NCI-H345 treated with DMSO at 0.1 percent for 48 hours (cell line): ENCODE results near the gene MAGI1.

Experiments
- DNase-seq: peaks from one replicate; lab custom pipeline; 2025; ENCODE audit not compliant: unreplicated experiment; lab: John Stamatoyannopoulos, UW

The MAGI1 gene

GRCh38 chr3:65655061-65655460, 383.7 kb downstream of the MAGI1 start:
- no peak for DNase-seq

DNA sequence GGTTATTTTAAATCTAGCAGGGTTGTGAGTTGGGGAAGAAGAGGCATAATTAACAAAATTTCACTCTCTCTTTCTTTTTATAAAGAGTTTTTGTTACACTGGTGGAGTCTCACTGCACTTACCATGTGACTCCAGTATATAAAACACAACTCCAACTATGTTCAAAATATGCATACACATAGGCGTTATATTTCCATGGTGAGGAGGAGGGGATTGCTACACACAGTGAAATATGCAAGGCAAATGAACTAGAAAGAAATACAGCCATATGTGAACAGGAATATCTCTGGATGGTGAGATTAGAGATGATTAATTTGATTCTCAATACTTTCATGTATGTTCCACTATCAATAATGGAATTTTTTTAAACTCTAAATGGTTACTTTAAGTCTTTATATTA, 385.0 kb downstream of the MAGI1 start:
- DNase-seq = no peak

- DNase-seq = no peak
Observed at GRCh38 chr3:65650247-65650646, 388.5 kb downstream of the MAGI1 start.

DNA sequence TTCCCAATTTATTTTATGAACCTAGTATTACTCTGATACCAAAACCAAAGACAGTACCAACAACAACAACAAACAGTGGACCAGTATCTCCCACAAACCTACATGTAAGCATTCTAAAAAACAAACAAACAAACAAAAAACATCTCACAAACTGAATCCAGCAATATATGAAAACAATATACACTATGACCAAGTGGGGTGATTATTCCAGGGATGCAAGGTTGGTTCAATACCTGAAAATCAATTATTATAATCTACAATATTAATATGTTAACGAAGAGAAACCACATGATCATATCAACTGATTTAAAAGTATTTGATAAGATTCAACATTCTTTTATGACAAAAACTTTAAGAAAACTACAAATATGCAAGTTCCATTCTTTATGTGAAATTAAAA, 391.3 kb downstream of the MAGI1 start:
- no peak for DNase-seq

DNA sequence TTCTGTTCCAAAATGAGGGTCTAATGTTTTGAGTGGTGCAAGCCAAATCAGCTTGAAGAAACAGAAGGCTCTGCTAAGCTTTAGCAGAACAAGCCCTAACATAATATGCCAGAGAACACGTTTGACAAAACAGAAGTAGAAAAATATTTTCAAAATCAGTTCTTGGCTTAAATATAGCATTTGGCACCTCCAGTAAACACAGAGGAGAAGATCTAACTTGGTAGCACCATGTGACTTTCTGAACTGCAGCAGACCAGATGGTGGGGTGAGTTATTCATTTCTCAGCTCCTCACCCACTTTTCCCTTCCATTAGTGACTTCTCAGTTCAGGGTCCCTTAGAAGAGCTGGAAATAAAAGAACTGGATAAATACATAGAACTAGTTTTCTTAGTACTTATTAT, 395.8 kb downstream of the MAGI1 start:
- DNase-seq = no peak

- no peak for DNase-seq
Observed at GRCh38 chr3:65641777-65642176, 396.9 kb downstream of the MAGI1 start.

- DNase-seq = no peak
Observed at GRCh38 chr3:65641045-65641444, 397.7 kb downstream of the MAGI1 start.

- DNase-seq = no peak
Observed at GRCh38 chr3:65639444-65639843, 399.3 kb downstream of the MAGI1 start.

GRCh38 chr3:65638301-65638700, 400.4 kb downstream of the MAGI1 start:
- DNase-seq = no peak

GRCh38 chr3:65636326-65636725, 402.4 kb downstream of the MAGI1 start:
- DNase-seq = peak; percentile 2

DNA sequence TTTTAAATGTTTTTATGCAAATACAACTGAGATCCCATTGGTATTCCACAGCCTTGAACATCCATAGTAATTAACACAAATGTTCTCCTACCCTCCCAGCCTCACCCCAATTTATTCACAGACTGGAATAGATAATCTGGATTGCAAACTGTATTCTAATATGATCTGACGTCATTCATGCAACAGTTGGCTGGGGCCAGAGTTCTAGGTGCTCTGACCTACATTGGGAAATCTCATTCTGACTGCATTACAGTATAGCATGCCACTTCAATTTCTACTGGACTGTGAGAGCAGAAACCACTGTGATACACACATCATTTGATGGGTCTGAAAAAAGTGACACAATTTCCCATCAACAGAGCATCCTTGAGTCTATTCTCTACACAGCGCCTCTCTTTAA, 403.1 kb downstream of the MAGI1 start:
- DNase-seq = no peak

GRCh38 chr3:65633018-65633638, 405.6 kb downstream of the MAGI1 start:
- DNase-seq = peak; percentile 35

DNA sequence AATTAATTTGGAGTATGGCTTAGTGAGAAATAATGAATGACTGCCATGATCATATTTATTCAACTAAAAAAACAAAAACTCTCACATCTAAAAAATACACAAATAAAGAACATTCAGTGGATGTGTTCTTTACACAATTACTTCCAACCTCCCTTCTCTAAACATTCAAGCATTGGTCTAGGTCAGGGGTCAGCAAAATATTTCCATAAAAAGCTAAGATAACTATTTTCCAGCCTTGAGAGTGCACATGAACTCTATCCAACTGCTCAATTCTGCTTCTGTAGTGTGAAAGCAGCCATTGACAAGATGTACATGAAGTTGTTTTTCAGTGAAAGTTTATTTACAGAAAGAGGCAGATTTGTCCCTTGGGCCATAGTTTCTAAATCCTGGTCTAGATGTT, 406.3 kb downstream of the MAGI1 start:
- no peak for DNase-seq

GRCh38 chr3:65628978-65629377, 409.7 kb downstream of the MAGI1 start:
- no peak for DNase-seq

GRCh38 chr3:65627062-65627461, 411.7 kb downstream of the MAGI1 start:
- DNase-seq = no peak

DNA sequence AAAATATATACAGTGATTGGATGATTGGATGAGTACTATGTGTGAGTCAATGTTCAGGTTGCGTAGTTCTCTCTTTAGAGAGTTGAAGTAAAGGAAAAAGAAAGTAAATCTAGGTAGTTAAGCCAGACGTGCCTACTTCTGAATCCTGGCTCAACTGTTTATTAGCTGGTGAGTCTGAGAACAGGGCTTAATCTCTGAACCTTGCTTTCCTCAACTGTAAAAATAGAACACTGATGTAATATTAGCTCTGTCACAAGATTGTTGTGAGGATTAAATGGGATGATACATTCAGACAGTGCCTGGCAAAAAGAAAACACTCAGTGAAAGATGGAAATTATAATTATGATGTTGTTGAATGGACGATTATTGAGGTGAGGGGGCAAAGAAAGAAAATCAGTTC, 413.4 kb downstream of the MAGI1 start:
- no peak for DNase-seq

GRCh38 chr3:65623362-65623761, 415.4 kb downstream of the MAGI1 start:
- no peak for DNase-seq

DNA sequence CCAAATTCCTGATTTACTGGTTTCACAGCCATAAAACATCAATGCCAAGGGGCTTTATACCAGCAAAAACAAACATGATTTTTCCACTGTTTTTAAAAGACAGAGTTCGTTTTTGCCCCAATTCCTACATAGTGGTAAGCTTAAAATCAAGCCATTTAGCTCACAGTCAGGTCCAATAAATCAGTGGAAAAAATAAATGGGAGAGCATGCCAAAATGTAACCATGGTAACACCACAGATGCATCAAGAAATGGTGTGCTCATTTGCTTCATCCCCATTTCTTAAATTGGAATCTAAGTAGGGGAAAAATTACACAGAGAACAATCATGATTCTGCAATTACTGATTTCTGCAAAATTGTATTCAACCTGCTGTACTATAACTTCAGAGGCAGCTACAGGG, 418.8 kb downstream of the MAGI1 start:
- no peak for DNase-seq

GRCh38 chr3:65619451-65619881, 419.3 kb downstream of the MAGI1 start:
- DNase-seq = no peak

GRCh38 chr3:65618599-65618998, 420.1 kb downstream of the MAGI1 start:
- no peak for DNase-seq

DNA sequence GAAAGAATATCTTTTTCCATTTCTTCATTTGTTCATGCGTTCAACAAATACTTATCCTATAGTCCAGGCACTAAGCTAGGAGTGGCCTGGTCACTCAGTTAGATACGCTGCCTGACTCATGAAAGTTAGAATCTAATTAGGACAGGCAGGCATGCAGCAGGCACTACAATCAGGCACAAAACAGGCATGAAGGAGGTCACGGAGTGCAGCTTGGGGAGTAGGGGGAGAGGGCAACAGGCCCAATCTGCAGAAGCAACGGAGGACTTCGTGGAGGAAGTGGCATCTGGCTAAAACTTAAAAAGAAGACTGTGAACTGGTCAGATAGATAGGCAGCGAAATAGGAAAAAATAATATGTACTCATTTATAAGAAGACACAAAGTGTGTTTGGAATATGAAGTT, 420.9 kb downstream of the MAGI1 start:
- DNase-seq = no peak

- DNase-seq = no peak
Observed at GRCh38 chr3:65617209-65617608, 421.5 kb downstream of the MAGI1 start.

DNA sequence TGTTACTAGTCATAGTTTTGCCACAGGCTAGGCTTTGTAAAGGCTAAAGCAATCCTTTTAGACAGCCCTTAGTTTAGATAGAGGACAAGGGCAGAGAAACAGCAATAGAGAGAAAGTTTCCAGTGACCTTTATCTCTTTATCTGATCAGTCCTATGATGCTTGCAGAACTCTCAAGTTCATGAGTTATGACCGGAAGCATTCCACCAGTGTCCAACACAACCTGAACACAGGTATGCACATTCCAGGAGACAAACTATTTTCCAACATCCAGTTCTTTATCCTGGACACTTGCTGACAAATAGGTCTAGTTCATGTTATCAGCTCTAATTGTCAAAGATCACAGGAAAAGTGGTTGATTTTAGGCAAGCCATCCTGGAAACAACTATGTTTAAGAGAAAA, 422.2 kb downstream of the MAGI1 start:
- DNase-seq = no peak

- DNase-seq = no peak
Observed at GRCh38 chr3:65615329-65615728, 423.4 kb downstream of the MAGI1 start.
